Epidermal melanocyte (primary cell): ENCODE results near the gene TCERG1L.

ENCODE experiments used
- DNase-seq: peaks from one replicate; pipeline ENCODE4 v3.0.0; 2011; ENCODE audit warnings: low spot score; ENCODE audit not compliant: insufficient read length

TCERG1L gene

DNA sequence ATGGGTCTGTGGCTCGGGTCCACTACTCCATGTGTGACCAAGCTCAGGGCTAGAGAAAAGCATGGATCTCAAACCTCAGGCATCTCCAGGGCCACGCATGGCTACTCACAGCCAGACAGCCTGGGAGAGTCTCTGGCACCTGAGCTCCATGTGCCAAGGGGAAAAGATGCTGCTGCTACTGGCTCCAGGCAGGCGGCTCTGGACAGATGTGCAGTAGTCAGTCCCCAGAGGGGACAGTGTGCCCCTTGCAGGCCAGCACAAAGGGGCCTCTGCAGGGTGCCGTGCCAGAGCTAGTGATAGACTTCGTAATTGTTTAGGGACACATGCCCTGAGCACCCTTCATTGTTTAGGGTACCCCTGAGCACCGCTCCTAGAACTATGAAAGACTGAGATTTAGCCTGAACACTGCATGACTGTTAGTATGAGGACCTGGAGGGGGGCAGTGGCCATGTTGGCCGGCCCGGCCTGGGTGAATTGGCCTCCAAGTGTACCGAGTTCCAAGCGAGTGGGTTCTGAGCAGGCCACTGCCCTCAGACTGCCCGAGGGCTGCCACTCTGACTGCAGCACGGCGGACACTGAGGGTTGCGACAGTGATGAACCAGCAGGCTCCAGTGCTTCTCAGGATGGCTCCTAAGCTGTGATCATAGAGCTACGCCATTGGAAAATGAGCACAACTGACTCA, 80.7 kb downstream of the TCERG1L start:
- no peak for DNase-seq

DNA sequence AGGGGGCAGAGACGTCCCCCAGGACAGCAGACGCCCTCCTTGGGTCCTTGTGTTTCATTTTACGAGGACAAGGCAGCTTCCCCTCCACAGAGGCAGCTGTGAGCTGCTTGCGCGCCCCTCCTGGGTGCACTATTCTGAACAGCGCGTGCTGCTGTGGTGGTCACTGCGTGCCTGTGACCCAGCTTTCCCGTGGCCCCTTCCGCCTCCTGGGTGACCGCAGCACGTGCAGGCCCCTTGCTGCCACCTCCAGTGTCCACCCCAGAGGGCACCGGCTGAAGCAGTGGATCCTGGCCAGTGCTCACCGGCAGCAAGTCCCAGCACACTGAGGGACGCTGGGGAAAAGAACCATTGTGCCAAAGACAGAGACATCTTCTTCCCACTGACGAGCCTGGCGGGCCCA, 81.4 kb downstream of the TCERG1L start:
- no peak for DNase-seq

DNA sequence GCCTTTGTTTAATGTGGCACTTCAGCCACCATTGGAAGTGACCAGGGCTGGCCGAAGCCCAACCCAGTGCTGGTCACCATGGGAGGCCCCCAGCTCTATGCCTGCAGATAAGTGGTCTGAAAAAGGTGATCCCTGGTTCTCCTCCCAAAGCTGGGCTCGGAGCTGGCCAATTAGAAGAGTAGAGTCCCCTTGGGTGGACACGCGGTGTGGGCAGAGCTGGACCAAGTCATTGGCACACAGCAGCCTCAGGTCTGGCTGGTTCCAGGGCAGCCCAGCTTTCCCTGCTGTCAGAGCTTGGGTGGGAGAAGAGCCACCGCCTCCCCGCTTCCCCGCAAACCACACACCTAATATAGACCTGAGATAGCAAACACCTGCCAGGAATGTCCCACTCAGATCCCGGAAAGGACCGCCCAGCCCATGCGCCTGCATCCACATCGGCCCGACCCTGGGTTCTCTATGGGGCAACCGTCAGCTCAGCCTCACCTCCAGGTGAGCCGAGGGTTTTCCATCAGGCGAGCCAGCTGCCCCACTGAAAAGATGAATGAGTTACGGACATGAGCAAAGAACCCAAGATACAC, 84.3 kb downstream of the TCERG1L start:
- DNase-seq: no peak

DNA sequence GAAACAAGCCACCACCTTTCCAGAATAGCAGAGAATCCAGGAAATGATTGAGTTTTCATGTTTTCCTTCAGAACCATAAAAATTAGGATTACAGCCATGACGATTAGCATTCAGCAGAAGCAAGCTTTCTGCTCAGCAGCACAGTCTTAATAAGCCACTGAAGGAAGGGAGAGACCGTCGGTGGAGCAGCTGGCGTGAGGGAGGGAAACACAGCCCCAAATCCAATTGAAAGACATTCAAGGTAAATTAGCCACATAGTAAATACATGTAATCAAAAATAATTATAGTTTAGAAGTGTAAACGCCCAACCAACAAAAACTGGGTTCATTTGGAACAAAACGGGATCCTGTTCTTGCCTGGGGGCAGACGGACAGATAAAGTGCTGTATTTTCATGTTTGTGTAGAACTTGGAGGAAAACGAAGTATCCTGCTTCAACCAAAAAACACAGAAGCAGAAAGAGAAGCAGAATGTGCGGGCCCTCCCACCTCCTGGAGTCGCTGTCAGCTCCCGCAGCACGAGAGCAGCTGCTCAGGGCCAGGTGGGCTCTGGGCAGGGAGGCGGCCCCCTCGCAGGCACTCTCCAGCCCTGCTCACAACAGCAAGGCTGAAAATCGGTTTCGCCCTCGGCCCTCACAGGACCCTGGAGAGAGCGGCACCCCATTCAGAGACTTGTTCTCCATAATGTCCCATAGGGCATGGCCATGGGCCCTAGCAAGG, 84.9 kb downstream of the TCERG1L start:
- no peak for DNase-seq

DNA sequence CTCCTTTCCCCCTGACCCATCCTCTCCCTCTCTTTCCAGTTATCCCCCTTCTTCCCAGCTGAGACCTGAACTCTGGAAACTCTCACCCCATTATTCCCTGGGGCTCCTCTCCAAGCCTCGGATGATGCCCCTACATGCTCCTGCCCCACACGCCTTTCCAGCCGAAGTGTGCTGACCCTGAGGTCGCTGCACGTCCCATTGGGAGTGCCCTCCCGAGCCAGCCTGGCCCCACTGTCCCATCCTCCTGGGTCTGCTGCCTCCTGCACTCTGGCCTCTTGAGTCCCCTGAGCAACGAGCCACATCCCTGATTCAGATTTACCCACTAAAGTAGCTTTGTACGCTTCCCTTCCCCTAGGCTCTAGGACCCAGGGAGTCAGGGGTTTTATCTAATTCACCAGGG, 87.4 kb downstream of the TCERG1L start:
- DNase-seq: no peak

DNA sequence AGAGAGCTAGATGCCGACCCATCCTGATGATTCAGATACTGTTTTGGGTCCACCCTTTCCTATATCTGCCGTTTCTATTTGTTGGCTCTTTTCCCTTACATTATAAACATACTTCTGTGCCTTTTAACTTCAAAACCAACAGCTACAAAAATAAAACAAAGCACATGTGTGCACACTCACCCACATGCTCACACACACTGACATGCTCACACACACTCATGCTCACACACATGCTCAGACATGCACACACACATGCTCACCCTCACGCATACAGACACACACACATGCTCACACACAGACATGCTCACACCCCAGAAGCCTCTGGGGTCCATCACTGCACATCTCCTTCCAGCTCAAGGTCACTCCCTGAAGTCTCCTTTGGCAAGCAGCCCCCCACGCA, 88.1 kb downstream of the TCERG1L start:
- DNase-seq: no peak

DNA sequence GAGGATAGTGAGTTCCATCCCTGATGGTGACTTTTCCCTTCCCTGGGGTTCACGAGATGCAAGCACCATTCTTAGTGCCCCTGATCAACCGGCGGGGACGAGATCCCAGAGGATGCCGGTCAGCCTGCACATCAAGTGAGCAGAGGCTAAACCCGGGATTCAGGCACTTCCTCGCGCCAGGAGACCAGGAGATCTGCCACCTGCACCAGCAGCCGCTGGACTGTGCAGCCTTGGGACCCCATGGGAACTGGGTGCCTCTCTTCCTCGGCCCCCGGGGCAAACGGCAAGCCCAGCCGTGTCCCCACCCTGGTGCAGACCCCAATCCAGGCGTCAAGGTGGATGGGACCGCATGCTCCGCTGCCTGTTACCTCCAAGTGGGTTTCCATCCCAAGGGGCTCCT, 88.5 kb downstream of the TCERG1L start:
- DNase-seq: no peak

DNA sequence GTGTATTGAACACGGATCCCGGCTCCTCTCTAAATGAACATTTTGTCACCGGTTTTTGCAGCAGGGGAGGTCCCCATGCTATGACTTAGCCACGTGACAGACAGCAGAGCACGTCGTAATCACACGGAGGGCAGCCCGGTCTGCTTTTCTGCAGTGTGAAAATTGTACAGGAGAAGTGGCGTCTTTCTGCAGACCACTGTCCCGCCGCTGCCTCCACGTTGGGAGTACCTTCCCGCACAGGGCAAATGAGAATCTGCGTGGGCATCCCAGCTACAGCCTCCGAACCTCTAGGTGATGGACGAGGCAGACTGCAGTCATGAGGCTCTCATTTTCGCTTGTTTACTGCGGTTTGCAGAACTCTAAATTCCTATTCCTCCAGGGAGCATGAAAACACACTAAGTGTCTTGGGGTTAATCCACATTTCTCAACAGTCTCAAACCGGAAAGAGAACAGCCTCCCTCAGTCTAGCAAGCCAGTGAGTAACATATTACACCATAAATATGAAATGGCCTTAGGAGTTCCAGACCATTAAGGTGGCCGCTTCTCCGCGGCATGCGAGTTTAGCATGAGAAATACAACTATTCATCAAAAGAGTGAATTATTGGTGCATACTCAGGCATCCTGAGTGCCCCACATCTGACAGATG, 89.8 kb downstream of the TCERG1L start:
- DNase-seq: no peak

DNA sequence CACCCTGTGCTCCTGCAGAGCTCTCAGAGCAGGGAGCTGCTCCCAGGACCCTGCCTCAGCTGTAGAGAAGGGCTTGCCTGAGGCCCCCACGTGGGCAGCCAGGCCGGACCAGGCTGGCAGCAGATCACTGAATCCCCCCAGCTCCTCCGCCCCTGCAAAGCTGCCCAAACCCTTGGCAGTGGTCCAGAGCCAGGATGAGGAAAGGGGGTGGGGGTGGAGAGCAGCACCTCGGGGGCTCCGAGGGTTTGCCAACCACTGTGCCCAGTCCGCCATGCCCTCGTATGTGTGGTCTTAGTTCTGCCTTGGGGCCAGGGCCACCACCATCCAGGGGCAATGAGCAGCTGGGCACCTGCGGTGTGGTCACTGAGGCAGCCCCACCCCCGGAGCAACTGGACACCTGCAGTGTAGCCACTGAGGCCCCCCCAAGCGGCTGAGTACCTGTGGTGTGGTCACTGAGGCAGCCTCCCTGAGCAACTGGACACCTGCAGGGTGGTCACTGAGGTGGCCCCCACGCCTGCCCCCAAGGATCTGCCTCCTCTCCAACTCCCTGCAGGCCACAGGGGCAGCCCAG, 90.8 kb downstream of the TCERG1L start:
- no peak for DNase-seq

DNA sequence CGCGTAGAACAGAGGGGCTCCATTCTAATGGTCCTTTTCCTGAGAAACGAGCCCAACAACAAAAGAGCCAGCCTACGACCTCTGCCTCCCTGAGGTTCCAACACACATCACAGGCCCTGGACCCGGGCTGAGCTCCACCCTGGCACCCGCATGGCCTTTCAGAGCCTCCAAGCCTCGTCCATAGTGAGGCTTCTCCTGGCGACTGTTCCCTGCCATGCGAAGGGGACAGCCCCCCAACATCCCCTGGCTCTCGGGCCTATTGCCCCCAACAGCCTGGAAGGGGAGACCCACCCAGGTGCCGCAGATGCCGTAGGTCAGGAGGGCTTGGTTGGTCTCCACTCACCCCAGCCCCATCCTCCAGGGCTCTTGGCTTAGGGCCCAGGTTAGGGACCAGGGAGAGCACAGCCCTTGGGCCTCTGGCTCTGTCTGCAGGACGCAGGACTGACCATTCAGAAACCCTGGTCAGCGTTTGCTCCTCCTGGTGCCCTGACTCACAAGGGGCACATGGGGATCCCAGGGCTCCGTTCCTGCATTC, 91.5 kb downstream of the TCERG1L start:
- DNase-seq: no peak

DNA sequence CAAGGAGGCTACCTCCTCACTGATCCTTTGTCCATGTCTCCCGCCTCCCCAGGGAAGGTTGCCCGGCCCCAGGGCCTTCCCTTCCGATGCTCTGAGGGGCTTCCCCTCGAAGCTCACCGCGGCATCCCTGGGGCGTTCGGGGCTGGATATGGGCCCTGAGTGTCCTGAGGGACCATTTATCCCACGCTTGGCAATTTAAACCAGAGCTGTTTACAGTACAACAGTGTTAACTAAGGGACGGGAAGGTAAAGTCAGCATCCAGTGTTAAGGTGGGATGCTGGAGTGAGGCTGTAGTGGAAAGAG, 92.0 kb downstream of the TCERG1L start:
- no peak for DNase-seq

DNA sequence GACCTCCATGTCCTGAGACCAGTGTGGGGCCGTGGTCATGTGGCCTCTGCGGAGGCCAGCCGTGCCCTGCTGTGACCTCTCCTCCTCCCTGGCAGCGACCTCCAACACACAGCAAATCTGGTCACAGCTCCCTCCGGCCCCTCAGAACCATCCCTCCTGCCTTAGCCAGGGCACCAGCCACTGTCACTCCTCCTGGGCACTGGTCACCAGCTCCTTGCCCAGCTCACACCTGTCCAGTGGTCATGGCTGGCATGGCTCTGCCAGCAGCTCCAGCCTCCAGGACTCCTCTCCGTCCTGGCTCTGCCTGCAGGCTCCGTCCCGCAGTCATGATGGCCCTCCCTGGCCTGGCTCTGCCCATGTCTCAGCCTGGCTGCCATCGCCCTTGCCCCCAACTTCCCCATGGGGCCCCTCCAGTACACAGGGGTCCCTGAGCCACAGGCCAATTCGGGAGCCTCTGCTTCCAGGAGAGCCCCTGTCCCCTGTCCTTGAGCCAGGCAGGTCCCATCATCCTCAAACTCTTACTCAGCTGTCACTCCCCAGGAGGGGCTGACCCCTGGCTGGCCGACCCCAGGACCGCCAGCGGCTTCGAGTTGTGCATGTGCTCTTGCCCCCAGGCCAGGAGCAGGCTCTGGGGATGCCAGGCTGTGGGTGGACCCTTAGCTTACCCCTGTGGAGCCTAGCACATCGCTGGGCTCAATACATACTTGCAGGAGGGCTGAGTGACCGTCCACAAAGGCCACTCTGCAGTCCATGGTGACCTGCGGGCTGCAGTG, 92.5 kb downstream of the TCERG1L start:
- DNase-seq: no peak

DNA sequence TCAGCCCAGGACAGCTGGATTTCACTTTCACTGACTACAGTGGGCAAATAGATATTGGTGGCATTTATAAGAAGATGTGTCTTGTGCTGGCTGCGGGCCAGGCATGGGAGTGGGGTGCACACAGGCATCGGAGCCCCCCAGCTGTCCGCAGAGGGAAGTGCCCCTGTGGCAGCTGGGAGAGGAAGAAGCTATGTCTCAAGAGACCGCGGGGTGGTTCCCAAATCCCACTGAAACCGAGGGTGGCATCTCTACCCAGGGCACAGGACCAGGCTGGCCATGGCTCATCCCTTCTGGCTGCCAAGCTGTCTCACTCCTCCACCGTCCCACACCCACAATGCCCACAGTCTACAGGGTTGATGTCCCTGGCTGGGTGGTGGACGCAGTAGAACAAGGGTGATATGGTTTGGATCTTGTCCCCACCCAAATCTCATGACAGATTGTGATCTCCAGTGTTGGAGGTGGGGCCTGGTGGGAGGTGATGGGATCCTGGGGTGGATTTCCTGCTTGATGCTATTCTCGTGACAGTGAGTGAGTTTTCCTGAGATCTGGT, 94.8 kb downstream of the TCERG1L start:
- DNase-seq: no peak

DNA sequence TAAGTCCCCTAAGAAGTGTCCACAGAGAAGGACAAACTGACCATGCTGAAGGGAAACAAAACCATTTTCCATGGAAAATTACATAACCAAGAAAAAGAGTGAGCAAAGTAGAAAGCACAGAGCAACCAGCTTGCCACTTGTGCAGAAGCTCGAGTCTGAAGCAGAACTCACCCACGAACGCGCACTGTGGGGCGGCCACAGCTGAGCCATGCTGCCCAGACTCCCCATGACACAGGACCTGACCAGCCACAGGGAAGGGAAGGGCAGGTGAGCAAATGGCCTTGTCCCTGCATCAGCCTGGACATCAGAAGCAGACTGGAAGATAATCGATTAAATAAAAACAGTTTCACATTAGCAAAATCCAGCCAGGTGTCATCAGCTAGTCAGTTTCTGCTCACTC, 95.7 kb downstream of the TCERG1L start:
- DNase-seq: no peak

DNA sequence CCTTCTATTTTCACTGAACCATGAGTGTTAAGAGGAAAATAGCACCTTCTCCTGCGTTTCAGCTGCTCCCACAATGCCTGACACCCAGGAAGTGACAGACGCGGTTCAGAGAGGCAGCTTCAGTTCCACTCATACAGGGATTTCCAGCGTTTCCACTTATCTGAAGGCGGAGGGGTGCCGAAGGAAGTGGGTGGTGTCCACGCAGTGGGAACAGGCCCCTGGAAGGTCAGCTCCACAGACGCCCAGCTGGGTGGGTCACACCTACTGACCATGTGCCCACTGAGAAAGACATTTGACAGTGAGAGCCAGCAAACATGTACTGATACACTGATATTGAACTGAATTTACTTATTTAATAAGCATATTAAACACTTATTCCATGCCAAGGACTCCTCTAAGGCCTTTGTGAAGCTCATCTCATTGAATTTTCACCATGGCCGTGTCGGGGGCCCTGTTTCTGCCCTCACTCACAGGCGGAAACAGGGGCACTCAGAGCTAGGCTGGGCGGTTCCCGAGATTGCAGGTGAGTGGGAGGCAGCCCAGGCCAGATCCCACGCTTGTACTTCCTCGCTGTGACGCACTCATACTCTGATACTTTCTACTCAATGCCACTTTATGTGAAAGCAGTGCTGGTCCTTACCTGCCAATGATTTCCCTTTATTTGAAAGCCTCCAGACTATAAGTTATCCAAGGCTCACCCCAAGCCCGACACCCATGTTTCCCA, 96.8 kb downstream of the TCERG1L start:
- DNase-seq: no peak

DNA sequence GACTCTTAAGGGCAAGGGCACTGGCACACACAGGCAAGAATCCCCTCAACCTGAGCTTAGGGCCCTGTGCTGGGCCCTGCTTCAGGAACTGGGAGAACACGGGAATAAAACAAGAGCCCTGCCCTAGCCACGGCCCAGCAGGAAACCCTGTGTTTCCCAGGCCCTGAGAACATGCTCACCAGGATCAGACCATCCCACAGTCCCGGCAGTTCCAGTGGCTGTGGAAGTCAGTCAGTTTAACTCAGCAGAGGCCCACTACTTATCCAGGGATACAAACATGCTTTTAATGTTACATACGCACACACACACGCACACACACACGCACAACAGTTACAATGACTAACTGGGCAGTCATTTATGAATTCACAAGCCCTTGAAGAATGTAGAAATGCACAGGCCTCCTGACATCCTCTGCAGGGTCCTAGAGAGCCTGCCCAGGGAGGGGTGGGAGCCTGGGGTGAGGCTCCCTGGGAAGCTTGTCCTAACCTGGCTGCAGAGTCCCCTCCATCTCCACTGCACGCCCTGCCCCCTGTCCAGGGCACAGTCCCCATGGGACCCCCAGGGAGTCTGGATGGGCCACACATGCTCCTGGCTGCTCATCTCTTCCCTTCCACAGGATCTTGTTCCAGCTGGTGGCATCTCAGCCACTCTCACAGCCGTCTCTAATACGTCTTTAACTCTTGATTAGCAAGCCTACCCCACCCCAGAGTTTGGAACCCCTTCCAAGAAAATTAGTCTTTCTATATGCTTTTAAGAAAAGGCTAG, 97.6 kb downstream of the TCERG1L start:
- DNase-seq: no peak

DNA sequence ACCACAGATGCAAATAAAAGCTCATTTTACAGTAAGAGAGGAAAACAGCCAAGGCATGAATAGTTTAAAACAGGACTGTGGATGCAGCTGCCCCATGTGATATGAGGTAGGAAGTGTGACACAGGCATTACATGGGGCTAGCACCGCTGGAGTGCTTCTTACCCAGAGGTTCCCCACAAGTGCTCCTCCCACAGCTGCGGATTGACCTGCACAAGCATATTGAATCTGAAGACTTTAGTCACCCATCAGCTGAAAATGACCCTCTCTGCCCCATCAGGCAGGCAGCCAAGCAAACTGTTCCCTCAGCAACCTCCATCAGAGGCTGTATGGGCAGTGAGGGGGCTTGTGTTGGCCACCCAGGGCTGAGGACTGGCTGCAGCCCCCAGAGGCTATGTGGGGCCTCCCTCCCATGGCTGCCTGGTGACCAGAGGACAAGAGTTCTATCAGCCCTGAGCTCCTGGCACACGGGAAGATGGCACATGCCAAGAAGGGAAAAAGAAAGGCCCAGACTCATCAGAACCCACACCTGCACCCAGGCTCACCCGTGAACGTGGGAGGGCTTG, 98.7 kb downstream of the TCERG1L start:
- no peak for DNase-seq

DNA sequence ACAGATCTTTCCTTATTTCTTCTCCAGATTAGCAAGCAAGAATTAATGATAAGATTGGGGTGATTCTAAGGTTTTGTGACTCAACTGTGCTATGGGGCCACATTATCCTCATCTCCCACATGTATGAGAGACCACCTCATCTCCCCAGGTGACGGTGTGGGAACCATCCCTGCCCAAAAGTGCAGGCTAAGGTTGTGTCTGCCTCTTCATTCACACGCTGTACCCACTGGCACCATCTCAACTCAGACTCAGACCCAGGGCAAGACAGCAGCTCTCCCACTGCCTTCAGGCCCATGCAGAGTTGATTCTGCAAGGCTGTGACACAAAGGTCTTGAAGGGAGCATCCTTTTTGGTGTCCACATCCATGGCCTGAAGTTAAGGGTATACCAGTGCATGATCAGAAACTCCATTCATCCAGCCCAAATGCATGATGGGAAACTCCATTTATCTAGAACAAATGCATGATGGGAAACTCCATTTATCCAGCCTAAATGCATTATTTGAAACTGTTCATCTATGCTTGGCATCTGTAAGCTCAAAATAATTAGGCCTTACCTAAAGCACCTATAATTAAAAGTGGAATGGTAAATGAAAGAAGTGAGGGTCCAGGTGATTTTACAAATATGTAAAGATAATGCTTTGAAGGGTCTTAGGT, 99.4 kb downstream of the TCERG1L start:
- DNase-seq: no peak

DNA sequence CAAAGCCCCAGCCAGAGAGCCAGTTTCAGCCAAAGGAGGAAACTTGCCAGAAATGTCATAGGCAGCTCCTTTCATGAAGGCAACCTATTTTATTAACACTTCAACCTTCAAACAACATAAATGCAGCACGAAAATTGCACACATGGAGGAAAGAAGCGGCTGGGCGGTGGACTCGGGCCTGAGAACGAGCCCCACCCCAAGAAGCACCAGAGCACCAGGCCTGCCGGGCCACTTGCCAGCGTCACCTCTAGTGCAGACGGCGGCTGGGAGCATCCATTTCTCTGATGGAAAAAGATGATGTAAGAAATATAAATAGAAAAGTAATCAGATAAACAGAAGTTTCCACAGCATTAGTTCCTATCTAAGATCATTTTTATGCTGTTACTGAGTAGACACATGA, 100.0 kb downstream of the TCERG1L start:
- DNase-seq: no peak
